Endothelial cell of umbilical vein (primary cell): Measurements from ENCODE around the gene CELF5. TPM values are rescaled to one million over a fixed set of nuclear protein-coding genes. Genes with fewer than 3 reads are reported as not detected.
"Not testable (repeated sequence)": the region's sequence is repeated elsewhere in the genome, so short reads cannot be mapped to it uniquely, and the experiment has no call there.

Source experiments
- BruUV-seq: library from RNA; stranded (reverse); fragments of 400-500 nt; replicated peaks from 2 replicates; lab custom pipeline; 2021; lab: Mats Ljungman, UMichigan
- CTCF ChIA-PET: fragments of 300-600, 350-600 bp; sonication (Branson Sonifier 250); formaldehyde crosslinking; loops from one replicate; lab custom pipeline; 2021; ENCODE audit warnings: antibody characterized with exemption, inconsistent platforms; lab: Charles Lee
- POLR2A ChIA-PET: fragments of 300-600, 350-600 bp; sonication (Branson Sonifier 250); formaldehyde crosslinking; loops from one replicate; lab custom pipeline; 2021; ENCODE audit warnings: antibody characterized with exemption, inconsistent platforms; lab: Charles Lee
- DNase-seq: peaks from one replicate; pipeline ENCODE4 v3.0.0-alpha.2; 2011; ENCODE audit warnings: low read depth, low spot score
- FAIRE-seq: peaks from 2 replicates; lab custom pipeline; 2011; peaks lifted over from hg19 to GRCh38; lab: Jason Lieb, UNC
- H2AFZ ChIP-seq: 2 replicates; pipeline ENCODE4 v1.6.0; 2012; ENCODE audit warnings: low read depth, low read length, control low read depth, inconsistent platforms
- H3K27ac ChIP-seq: 2 replicates; pipeline ENCODE4 v1.5.1; 2011; ENCODE audit warnings: low read depth, mild to moderate bottlenecking, control low read depth, low read length, moderate library complexity; ENCODE audit not compliant: insufficient read depth
- H3K27me3 ChIP-seq, 2 experiments: 2 replicates each; pipeline versions ENCODE4 v1.6.0 to v1.6.1; 2011; ENCODE audit warnings: low read length in 2 of 2, mixed read lengths in 1 of 2; ENCODE audit not compliant: control insufficient read depth in 2 of 2, insufficient read depth in 2 of 2
- H3K36me3 ChIP-seq, 2 experiments: 2 replicates in 1 of 2; 3 replicates in 1 of 2; pipeline ENCODE4 v1.5.1; 2011; ENCODE audit warnings: low read length in 2 of 2, mild to moderate bottlenecking in 1 of 2, moderate library complexity in 1 of 2; ENCODE audit not compliant: control insufficient read depth in 2 of 2, insufficient read depth in 2 of 2; ENCODE audit errors: extremely low read depth in 1 of 2
- H3K4me1 ChIP-seq: 3 replicates; pipeline ENCODE4 v1.5.1; 2011; ENCODE audit warnings: mild to moderate bottlenecking, low read length; ENCODE audit not compliant: control insufficient read depth, insufficient read depth; ENCODE audit errors: extremely low read depth
- H3K4me2 ChIP-seq: 2 replicates; pipeline ENCODE4 v1.6.1; 2011; ENCODE audit warnings: low read length, control low read depth, mixed read lengths; ENCODE audit not compliant: insufficient read depth
- H3K4me3 ChIP-seq, 3 experiments: fragments of 200-600 bp in 1 of 3; sonication (generic), shearing (Covaris generic) in 1 of 3; replicated peaks in 1 of 3; 2 replicates each; pipeline ENCODE4 v1.5.1; 2011 to 2016; ENCODE audit warnings: control low read depth in 3 of 3, low read length in 3 of 3, mild to moderate bottlenecking in 2 of 3, inconsistent platforms in 1 of 3, low read depth in 1 of 3, moderate library complexity in 1 of 3; ENCODE audit not compliant: insufficient read depth in 1 of 3
- H3K79me2 ChIP-seq: 2 replicates; pipeline ENCODE4 v1.6.0; 2012; ENCODE audit warnings: low read length, inconsistent platforms; ENCODE audit not compliant: control insufficient read depth, insufficient read depth
- H3K9ac ChIP-seq: replicated peaks from 2 replicates; pipeline ENCODE3; 2011; ENCODE audit warnings: low read length, control low read depth; ENCODE audit not compliant: insufficient read depth; ENCODE audit errors: extremely low read depth
- H3K9me1 ChIP-seq: replicated peaks from 3 replicates; pipeline ENCODE4 v1.6.0; 2011; ENCODE audit warnings: mild to moderate bottlenecking, low read length; ENCODE audit not compliant: control insufficient read depth, insufficient read depth; ENCODE audit errors: extremely low read depth
- H3K9me3 ChIP-seq: replicated peaks from 2 replicates; pipeline ENCODE4 v1.5.1; 2012; ENCODE audit warnings: low read length, inconsistent platforms; ENCODE audit not compliant: control insufficient read depth, insufficient read depth
- H4K20me1 ChIP-seq: replicated peaks from 2 replicates; pipeline ENCODE3; 2011; ENCODE audit warnings: mild to moderate bottlenecking, low read length; ENCODE audit not compliant: control insufficient read depth, insufficient read depth; ENCODE audit errors: extremely low read depth
- EZH2 ChIP-seq: IDR thresholded peaks from 2 replicates; pipeline ENCODE4 v1.6.1; 2012; ENCODE audit warnings: borderline replicate concordance, low read depth, mild to moderate bottlenecking, moderate library complexity, low read length, inconsistent platforms; ENCODE audit not compliant: severe bottlenecking
- FOS ChIP-seq: IDR thresholded peaks from 2 replicates; pipeline ENCODE4 v1.6.1; 2011; ENCODE audit warnings: mild to moderate bottlenecking, low read length, moderate library complexity, borderline replicate concordance; ENCODE audit not compliant: insufficient read depth
- GATA2 ChIP-seq: IDR thresholded peaks from 2 replicates; pipeline ENCODE4 v1.7.0; 2011; ENCODE audit warnings: low read depth, mild to moderate bottlenecking, moderate library complexity, mixed read lengths, low read length; ENCODE audit not compliant: insufficient read length, insufficient read depth
- JUN ChIP-seq: IDR thresholded peaks from 2 replicates; pipeline ENCODE4 v1.6.1; 2011; ENCODE audit warnings: borderline replicate concordance, low read depth; ENCODE audit not compliant: insufficient read length, insufficient read depth
- MYC ChIP-seq: IDR thresholded peaks from one replicate; pipeline ENCODE4 v1.6.1; 2011; ENCODE audit warnings: mild to moderate bottlenecking, low read depth, low read length
- POLR2A ChIP-seq: IDR thresholded peaks from 2 replicates; pipeline ENCODE4 v1.6.1; 2012; ENCODE audit warnings: low read depth, mild to moderate bottlenecking, control low read depth, low read length
- POLR2AphosphoS5 ChIP-seq: IDR thresholded peaks from 2 replicates; pipeline ENCODE4 v1.6.1; 2012; ENCODE audit warnings: low read depth, mild to moderate bottlenecking, control low read depth, low read length, moderate library complexity; ENCODE audit not compliant: insufficient read depth
- dilution Hi-C: fragments of 300-500 bp; cut with MboI; formaldehyde crosslinking; loops from one replicate; pipeline ENCODE4 v1.15.0; 2019; ENCODE audit warnings: low sequenced_read_pairs; ENCODE audit not compliant: extremely low pct_ligation_motif_present
- intact Hi-C: fragments of 100-400 bp; cut with micrococcal nuclease; formaldehyde crosslinking; loops from one replicate; pipeline ENCODE4 v1.10.0; 2022
- polyA plus RNA-seq, 4 experiments: library from polyadenylated mRNA; depleted of rRNA in 3 of 4; stranded (reverse) in 3 of 4; unstranded in 1 of 4; fragments of >200 nt; gene quantifications; 2 replicates each; pipeline versions ENCODE4 v1.2.1 to v1.2.3, GENCODE V29; 2011 to 2012; ENCODE audit warnings: missing spikeins in 1 of 4
- total RNA-seq: library from RNA; stranded (reverse); gene quantifications from 2 replicates; pipeline ENCODE4 v1.2.3, GENCODE V29; 2021
- TF ChIP-seq, protein P1 (sequence below), 2 donors: IDR thresholded peaks; 1 replicate in 1 of 2; 2 replicates in 1 of 2; pipeline ENCODE4 v1.5.1; 2011; ENCODE audit warnings: low read length in 2 of 2, mild to moderate bottlenecking in 2 of 2, moderate library complexity in 2 of 2, control low read depth in 1 of 2, inconsistent platforms in 1 of 2, low read depth in 1 of 2; ENCODE audit not compliant: insufficient read depth in 1 of 2; ENCODE audit errors: extremely low read depth in 1 of 2
- TF ChIP-seq, protein P2 (sequence below): IDR thresholded peaks from 2 replicates; pipeline ENCODE4 v1.6.1; 2011; ENCODE audit not compliant: insufficient read depth, insufficient read length

The CELF5 gene
- total and polyA plus RNA-seq, 2 donors (not counting 3 experiments of a cell fraction or from before 2014, with no cell fraction given), result not detected

DNA sequence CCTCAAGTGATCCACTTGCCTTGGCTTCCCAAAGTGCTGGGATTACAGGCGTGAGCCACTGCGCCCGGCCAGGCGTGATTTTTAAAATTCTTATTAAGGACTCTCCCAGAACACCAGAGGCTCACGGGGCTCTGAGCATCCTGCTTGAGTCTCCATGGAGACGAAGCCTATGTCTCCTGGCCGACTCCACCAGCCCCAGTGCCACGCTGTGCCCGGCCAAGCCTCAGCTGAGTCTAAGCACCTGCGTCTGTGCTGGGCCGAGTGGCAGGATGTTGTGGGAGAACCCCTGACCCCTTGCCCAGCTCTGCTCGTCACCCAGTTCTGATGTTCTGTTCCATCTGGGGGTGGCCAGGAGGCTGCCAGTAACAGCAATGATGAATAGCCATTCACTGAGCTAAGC lies 3.9 kb upstream of the CELF5 start:
- TF ChIP-seq, protein P1, sequence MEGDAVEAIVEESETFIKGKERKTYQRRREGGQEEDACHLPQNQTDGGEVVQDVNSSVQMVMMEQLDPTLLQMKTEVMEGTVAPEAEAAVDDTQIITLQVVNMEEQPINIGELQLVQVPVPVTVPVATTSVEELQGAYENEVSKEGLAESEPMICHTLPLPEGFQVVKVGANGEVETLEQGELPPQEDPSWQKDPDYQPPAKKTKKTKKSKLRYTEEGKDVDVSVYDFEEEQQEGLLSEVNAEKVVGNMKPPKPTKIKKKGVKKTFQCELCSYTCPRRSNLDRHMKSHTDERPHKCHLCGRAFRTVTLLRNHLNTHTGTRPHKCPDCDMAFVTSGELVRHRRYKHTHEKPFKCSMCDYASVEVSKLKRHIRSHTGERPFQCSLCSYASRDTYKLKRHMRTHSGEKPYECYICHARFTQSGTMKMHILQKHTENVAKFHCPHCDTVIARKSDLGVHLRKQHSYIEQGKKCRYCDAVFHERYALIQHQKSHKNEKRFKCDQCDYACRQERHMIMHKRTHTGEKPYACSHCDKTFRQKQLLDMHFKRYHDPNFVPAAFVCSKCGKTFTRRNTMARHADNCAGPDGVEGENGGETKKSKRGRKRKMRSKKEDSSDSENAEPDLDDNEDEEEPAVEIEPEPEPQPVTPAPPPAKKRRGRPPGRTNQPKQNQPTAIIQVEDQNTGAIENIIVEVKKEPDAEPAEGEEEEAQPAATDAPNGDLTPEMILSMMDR (IDR thresholded peaks at IDR 0.05; ENCODE audit: extremely low read depth in 1 of 2, insufficient read depth in 1 of 2, low read depth in 1 of 2, low read length in 2 of 2), result no peak
- TF ChIP-seq EZH2, result no peak
- TF ChIP-seq JUN, result no peak
- TF ChIP-seq POLR2AphosphoS5, result no peak
- TF ChIP-seq GATA2, result no peak
- no peak for TF ChIP-seq POLR2A
- TF ChIP-seq MYC, result no peak
- TF ChIP-seq, protein P2, sequence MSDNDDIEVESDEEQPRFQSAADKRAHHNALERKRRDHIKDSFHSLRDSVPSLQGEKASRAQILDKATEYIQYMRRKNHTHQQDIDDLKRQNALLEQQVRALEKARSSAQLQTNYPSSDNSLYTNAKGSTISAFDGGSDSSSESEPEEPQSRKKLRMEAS, result no peak
- no peak for TF ChIP-seq FOS
- no peaks in the 10 kb centered on the region for H3K79me2 ChIP-seq
- intact Hi-C loops, result no loop called here
- H2AFZ ChIP-seq, result no peak overlapping the region
- H3K9ac ChIP-seq, result no peak overlapping the region
- H3K9me1 ChIP-seq, result no peaks in the 10 kb centered on the region
- H3K4me1 ChIP-seq, result no peaks in the 10 kb centered on the region
- H3K27me3 ChIP-seq, result peaks cover 2 to 3% of the 10 kb centered on the region in 2 experiments
- H3K36me3 ChIP-seq, result no peaks in the 10 kb centered on the region
- H3K4me3 ChIP-seq, result no peak overlapping the region
- no peak overlapping the region for H3K4me2 ChIP-seq
- ChIA-PET POLR2A (no interaction called here), CTCF (no interaction called here)
- BruUV-seq, result no TSS peak
- dilution Hi-C loops, result no loop called here
- DNase-seq (no peak), FAIRE-seq (no peak)
- H3K27ac ChIP-seq, result no peak overlapping the region
- H3K9me3 ChIP-seq, result no peaks in the 10 kb centered on the region
- no peaks in the 10 kb centered on the region for H4K20me1 ChIP-seq

DNA sequence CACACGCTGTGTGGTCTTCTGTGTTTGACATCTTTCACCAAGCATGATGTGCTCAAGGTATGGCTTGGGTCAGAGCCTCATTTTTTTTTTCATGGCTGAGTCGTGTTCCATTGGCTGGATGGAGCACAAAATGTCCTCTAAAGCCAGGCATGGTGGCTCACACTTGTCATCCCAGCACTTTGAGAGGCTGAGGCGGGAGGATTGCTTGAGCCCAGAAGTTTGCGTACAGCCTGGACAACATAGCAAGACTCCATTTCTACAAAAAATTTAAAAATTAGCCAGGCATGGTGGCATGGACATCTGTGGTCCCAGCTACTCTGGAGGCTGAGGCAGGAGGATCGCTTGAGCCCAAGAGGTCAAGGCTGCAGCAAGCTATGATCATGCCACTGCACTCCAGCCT lies 2.9 kb upstream of the CELF5 start:
- H3K4me1 ChIP-seq, BruUV-seq, H4K20me1 ChIP-seq, H3K79me2 ChIP-seq, H3K4me2 ChIP-seq, H3K9me1 ChIP-seq, H3K27ac ChIP-seq, H3K4me3 ChIP-seq, H3K36me3 ChIP-seq, H2AFZ ChIP-seq, intact Hi-C loops, H3K9ac ChIP-seq, H3K9me3 ChIP-seq, FAIRE-seq, CTCF ChIA-PET, POLR2A ChIA-PET, DNase-seq, dilution Hi-C loops: not testable (repeated sequence)
- H3K27me3 ChIP-seq, result peaks cover 9 to 13% of the 10 kb centered on the region in 2 experiments
